GM18858 (cell line): ENCODE measurements around the gene DOCK10.
"Not testable (repeated sequence)": the region's sequence is repeated elsewhere in the genome, so short reads cannot be mapped to it uniquely, and the experiment has no call there.

Source experiments
- ATAC-seq: cut with Tn5 transposase; IDR thresholded peaks from one replicate; pipeline ENCODE4 v1.9.1; 2021; ENCODE audit not compliant: unreplicated experiment

DOCK10 gene

DNA sequence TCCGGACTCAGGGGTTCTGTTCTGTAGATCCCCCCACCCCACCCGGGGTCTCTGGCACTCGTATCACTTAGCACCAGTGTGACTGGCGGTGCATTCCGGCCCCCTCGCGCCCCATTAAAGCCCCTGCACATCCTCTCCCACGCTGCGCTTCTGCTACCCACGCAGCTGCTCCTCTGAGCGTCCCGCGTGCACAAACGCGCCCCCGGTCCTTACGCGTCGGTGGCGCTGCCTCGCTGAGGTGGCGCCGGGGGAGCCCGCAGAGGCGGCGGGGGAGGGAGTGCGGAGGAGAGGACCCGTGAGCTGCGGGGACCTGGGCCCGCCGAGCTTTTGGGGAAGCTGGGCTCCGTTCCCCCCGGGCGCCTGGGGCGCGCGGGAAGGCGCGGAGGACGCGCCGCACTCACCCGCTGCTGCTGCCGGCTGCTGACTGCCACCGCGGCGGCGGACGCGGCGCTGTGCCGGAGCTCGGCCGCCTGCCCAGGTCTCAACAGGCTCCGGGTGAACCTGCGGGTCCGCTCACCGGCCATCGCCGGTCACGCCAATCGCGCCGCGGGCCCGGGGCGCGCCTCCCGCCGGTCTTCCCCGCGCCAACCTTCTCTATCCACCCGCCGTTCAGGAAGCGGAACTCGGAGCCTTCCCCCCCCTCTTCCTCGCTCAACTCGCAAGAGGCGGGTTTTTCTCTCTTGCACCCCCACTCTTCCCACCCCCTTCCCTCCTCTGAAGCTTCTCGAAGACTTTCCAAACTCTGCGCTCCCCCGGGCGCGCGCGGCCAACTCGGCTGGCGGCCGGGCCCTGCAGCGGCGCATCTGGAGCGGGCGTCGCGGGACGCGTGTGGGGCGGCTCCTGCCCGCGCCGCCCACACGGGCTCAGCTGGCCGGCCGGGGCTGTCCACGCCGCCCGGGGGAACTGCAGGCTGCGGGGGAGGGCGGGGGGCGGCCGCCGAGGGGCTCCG is at the start of gene DOCK10:
TSS of gene DOCK10 (minus strand) at position 618 of the 949 bp plus-strand sequence. CDS start at position 524, 94 bp downstream.
- ATAC-seq: peak; percentile 9

DNA sequence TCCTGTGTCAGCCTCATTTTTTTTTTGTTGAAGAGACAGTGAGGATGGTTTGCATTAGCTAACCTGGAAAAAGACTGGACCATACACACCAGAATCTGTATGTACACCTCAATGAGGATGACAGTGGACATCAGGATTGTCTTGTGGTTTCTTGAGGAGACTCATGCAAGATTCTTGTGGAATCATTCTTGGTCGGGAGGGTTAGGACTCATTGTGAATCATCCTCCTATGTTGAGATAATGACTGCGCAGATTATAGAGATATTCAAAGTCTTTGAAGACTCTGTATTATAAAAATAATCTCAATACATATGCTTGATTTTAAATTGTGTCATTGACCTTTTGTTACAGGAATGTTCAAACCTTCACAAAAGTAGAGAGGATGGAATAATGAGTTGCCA is 49.1 kb upstream of the DOCK10 start:
- no peak for ATAC-seq

DNA sequence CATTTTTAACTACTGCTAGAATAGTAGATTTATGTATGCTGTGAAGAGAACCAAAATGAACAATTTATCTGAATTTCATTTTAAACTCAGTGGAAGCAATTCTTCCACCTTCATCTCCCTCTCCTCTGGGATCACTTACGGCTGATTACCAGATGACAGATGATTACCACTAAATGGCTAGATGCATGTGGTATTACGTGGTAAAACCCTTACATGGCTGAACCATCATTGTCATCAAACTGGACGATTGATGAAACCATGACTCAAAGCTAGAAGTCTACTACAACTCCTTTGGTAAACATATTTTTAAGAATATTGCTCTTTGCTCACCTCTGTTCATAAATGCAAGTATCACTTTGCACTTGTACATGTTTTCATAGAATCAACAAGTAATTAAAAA is 48.5 kb upstream of the DOCK10 start:
- no peak for ATAC-seq

DNA sequence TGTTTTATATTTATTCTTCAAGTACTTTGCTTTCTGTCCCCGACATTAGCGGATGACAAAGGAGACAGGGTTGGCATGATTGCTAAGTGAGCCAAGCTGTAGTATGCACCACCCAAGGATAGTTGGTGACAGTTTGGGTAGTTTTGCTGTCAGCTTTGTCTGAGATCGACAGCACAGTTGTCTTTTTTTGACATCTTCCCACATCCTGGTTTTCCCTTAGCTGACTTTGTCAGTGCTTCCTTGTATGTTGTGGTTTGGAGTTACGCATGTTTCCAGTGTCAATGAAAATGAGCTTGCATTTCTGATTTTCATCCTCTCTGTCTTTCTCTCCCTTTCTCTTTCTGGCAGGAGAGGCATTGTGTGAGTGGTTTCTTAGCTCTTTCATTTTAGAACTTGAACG is 44.6 kb upstream of the DOCK10 start:
- no peak for ATAC-seq

DNA sequence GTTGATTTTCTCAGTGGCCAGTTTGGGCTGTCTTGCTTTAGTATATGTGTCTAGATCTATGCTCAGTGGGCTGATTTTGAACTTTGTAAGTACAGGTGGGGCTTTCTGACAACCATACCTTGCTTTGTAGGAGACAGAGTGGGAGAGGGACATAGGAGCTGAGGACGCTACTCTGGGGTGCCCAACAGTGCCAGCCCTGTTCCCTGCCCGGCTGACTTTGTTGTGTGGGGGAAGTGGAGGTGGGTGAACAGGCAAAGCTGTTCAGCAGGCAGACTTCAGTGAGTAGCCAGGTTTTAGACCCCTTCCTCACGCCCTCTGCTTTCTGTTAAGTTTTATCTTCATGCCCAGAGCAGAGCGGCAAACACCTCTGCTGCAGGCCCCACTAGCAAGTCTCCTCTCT is 44.2 kb upstream of the DOCK10 start:
- ATAC-seq: no peak

DNA sequence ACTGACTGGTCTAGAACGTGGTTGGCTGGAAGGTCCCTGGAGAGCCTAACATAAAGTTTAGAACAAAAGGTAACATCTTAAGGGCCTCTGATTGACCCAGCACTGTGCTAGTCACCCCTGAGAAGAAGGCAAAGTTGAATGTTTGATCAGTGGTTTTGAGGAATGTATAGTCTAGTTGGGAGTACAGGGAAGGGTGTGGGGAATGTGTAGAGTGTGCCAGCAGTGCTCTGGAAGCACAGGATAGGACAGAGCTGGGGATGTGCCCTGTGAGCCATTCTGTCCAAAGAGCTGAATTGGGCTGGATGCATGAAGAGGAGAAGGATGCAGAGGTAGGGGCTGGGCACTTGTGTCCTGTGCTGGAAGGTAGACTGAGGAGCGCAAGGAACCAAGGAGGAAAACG is 41.0 kb upstream of the DOCK10 start:
- ATAC-seq: no peak

DNA sequence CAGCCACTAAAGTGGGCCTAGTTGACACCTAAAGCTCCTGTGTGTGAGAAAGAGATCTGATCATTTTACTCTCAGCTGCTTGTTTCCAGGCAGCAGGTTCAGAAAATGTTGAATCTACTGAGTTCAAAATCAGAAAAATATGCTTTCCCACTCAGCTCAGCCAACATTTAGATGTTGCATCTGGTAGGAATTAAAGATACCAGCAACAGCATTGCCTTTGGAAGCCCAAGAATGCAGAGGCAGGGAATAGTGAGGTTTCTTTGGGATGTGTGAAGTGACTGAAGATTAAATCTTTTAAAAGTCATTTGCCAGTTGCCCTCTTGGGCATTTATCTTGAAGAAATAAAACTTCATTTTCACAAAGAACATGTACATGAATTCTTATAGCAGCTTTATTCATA is 33.9 kb upstream of the DOCK10 start:
- ATAC-seq: no peak

DNA sequence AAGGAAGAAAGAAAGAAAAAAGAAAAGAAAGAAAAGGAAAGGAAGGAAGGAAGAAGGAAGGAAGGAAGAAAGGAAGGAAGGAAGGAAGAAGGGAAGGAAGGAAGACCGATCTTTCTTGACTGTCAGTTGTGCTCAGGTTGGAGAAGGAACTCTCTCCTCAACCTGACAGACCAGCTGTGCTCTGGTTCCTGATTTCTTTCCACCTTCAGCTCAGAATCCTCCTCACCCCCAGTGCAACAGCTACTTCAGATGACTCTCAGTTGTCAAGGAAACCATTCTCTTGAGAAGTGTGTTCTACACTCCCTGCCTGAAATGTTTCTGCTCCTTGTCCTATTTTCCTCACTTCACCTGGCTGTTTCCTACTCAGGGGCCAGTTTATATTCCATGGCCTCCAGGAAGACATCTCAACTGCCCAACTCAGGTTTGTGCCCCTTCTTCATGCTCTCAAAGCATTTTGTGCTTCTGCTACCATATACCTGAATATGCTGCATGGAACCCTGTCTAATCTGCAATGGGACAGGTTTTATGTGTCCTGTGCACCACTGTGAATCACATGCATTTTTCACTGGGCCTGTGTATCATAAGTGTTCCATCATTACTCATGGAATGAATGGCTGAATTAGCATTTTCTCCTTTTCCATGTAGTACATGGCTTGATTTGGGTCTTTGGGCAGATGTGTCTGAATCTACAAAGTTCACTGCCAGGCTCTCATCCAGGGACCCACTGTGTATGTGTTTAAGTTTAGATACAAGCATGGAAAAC is 32.8 kb upstream of the DOCK10 start:
- no peak for ATAC-seq

DNA sequence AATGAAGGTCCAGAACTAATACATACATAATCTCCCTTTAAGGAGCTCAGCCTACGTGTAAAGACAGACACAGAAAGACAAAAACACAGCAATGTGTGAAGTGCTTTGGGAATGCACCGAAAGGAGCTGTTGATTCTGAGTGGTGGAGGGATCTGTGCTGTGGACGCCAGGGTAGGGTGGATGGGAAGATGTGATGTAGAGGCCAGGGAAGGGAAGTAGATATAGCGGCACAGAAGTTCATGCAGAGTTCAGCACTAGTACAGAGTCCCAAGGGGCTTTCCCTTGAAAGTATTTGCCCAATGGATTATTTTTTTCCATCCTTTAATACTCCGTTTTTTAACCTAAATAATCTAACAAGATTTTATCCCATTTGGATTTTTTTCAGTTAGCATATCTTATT is 32.1 kb upstream of the DOCK10 start:
- no peak for ATAC-seq

DNA sequence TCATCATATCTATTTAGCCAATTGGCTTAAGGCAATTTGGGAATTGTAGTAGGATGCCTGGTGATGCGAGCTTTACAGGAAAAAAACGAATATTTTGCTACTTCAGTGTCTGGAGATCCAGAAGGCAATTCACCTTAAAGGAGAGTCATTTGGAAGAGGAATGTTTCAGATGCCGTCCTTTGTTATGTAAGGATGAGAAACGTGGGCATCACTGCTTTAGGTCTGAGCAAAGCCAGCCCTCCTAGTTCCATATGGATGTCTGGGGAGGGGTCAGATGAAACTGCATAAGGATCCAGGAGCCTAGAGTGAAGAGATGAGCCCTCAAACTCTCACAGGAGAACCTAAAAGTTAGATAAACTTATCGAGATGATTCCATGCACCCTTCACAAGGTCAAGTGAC is 30.9 kb upstream of the DOCK10 start:
- ATAC-seq: no peak

DNA sequence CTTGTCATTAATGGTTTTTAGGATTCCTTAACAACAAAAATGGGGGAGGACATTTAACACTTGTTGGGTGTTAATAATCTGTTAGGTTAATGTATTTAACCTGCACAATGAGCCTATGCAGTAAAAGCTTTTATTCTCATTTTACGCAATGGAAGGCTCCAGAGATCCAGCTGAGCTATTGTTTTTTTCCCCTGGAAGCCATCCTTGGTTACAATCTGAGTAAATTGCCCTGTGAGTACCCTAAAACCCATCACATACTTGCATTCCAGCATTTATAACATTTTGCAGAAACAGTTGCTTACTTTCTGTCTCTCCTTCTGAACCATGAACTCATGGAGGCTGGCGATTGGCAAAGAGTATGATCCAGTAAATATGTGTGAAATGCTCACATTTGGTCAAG is 30.2 kb upstream of the DOCK10 start:
- no peak for ATAC-seq

DNA sequence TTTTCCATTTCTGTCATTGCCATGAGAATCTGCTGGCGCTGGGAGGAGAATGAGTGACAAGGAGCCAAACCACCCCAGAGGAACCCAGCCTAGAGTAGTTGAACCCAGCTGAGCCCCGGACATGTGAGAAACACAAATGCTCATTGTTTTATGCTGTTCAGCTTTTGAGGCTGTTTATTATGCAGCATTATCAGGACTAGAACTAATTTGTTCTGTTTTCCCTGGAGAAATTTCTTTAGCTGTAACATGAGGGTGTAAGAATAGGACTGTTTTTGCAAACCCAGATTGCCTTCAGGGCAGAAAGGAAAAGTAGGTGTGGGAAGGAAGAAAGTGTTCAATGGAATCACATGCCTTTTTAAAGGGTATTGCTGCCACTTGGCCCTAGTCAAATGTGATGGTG is 28.5 kb upstream of the DOCK10 start:
- no peak for ATAC-seq

DNA sequence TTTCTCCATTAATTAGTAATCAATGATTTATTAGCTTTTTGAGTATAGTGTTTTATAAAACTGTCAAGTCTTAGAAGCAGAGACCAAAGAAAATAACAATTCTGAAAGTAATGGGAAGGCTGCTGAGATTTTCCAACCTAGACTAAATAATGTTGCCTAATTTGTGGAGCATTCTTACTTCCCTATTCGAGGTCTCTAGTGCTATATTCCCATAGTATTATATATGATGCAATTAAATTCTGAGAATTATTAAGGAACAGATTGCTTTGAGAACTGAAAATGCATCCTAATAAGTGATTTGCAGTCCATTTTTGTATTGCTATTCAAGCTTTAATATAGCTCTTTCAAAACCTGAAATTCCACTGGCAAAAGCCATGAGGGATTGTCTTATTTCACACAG is 27.7 kb upstream of the DOCK10 start:
- no peak for ATAC-seq

DNA sequence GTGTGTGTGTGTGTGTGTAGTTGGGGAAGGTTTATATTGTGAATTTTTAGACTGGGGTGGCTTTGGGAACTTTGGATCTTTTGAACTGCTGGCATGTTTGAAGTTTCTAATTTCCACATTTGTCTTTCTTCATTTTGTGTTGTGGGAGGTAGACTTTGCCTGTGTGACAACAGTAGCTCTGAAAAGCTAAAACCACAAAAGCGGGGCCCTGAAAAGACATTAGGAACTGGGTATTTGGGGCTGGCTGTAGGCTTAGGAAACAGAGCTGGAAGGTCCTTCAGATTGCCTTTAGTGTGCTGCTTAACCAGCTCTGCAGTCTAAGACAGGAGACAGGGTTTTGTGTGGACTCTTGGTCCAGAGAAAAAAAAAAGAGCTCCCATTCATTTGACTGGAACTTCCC is 27.2 kb upstream of the DOCK10 start:
- no peak for ATAC-seq

DNA sequence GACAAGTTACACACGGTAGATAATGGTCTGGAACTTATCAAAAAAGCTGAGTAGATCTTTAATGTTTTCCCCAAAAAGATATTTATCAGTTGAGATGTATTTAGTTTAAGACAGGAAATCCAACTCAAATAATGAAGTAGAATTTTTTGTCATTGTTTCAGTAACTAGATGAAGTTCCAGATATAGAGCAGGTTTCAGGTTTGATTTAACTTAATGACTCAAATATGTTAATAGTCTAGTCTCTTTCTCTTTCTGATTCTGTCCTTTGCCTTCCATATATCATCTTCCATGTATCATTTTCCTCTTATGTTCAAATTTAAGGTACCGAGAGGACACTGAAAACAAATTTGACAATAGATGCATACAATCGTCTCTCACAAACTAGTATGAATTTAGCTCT is 23.6 kb upstream of the DOCK10 start:
- ATAC-seq: no peak

DNA sequence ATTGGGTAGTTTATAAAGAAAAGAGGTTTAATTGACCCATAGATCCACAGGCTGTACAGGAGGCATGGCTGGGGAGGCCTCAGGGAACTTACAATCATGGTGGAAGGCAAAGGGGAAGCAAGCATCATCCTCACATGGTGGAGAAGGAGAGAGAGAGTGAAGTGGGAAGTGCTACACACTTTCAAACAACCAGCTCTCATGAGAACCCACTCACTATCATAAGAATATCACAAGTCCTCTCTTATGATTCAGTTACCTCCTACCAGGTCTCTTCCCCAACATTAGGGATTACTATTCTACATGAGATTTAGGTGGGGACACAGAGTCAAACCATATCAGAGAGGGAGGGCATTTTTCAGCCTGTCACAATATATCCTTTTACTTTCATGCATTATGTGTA is 22.7 kb upstream of the DOCK10 start:
- ATAC-seq: no peak

DNA sequence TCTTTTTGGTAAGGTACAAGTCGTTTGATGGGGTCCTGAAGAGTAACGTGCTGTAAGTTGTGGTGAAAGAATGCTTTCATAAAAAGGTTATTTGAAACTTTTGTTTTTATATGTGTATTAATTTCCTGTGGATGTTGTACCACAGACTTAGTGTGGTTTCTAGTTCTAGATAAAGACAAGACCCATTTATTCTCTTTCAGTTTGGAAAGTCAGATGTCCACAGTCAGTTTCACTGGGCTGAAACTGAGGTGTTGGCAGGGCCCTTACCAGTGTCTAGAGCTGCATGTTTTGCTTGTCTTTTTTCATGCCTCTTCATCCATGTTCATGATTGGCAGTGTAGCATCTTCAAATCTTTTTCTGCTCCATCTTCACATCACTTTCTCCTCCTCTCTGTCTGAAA is 22.1 kb upstream of the DOCK10 start:
- ATAC-seq: no peak

DNA sequence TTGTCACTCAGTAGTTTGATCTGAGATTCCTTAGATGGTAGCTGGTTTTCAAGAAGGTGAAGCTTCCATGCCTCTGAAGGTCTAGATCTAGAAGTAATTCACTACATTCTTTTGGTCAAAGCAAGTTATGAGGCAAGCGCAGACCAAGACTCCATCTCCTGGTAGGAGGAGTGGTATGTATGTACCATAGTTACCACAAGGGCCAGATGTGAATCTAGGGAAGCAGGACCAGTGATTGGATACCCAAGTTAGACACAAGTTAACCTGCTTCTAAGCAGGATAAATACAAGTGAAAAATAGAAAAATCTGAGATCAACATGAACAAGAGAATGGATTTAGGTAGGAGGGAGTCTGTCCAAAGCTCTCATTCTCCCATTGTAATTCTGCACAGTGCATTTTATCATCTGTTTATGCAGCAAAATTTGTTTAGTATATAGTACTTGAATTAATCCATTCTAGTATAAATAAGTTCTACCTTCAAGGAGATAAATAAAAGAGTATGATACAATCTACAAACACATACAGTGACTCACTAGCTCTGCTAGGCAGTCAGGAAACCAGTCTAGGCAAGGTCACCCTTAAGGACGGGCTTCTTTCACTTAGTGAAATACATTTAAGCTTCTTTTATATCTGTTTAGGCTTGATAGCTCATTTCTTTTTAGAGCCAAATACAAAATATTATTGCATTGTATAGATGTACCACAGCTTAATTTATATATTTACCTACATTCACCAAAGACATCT is 14.2 kb upstream of the DOCK10 start:
- no peak for ATAC-seq

DNA sequence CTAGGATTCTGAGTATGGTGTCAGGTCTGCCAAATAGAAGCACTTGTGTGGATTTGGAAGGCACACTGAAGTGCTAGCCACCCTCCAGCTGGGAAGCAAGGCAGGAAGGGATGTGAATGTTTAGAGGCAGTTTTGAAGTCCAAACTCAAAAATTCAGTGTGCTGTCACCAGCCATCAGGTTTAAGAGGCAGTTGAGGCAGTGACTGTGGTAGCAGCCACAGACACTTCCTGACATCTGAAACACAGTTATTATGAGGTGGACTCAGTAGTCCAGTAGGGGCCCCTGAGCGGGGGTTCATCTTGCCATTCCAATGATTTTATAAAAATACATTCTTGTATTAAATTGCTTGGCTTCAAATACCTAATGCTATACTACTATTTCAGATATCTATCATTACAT is 13.4 kb upstream of the DOCK10 start:
- ATAC-seq: no peak

DNA sequence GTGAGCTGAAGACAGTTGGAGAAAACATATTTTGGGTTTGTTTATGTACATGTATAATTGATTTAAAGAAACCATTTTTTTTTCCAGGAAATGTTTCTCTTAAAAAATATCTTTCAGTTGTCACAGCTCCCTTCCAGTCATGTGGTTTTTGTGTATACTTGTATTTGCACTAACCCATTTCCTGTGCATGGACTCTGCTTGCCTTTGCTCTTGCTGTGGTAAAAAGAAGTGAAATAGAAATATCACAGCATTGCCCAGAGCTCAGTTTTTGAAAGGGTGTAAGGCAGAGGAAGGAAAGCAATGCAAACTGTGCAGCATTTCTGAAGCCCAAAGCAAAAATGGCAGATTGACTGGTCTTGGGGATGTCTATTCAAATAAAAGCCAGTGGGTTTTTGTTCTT is 10.4 kb upstream of the DOCK10 start:
- ATAC-seq: peak; percentile 86

DNA sequence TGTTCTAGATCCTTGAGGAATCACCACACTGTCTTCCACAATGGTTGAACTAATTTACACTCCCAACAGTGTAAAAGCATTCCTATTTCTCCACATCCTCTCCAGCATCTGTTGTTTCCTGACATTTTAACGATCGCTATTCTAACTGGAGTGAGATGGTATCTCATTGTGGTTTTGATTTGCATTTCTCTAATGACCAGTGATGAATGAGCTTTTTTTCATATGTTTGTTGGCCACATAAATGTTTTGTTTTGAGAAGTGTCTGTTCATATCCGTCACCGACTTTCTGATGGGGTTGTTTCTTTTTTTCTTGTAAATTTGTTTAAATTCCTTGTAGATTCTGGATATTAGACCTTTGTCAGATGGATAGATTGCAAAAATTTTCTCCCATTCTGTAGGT is 5.2 kb upstream of the DOCK10 start:
- ATAC-seq: not testable (repeated sequence)

DNA sequence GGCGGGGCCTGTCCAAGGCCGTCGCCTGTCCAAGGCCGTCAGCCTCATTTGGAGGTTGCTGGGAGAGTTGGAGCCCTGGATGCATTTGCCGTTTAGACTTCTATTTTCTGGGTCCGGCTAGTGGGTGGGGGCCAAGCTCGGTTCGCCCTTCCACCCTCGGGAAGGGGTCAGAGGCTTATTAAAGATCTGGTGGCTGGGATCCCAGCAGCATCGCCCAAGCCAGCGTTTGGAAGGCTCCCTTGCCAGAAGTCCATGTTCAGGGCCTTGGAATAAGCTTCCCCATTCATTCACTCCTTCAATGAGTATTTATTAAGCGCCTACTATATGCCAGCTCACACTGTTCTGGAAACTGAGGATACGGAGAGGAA is 516 bp upstream of the DOCK10 start:
- no peak for ATAC-seq
